Panc1 (cell line): Measurements from ENCODE around the gene MYRF. TPM values are rescaled to one million over a fixed set of nuclear protein-coding genes. Genes with fewer than 3 reads are reported as not detected.

Source experiments
- ATAC-seq: fragments of 200-7000 bp; cut with Tn5 transposase; 2 replicates; pipeline ENCODE4 v1.9.1; 2020; ENCODE audit warnings: mild to moderate bottlenecking, moderate library complexity
- BruUV-seq: library from RNA; stranded (reverse); fragments of 400-500 nt; replicated peaks from 2 replicates; lab custom pipeline; 2021; lab: Mats Ljungman, UMichigan
- CTCF ChIA-PET: fragments of 300-600 bp; sonication (Branson Sonifier 250); formaldehyde crosslinking; loops from one replicate; lab custom pipeline; 2022; ENCODE audit warnings: antibody characterized with exemption; lab: Charles Lee
- POLR2A ChIA-PET: fragments of 300-600 bp; sonication (Branson Sonifier 250); formaldehyde crosslinking; loops from one replicate; lab custom pipeline; 2022; ENCODE audit warnings: antibody characterized with exemption; lab: Charles Lee
- DNase-seq: peaks from one replicate; pipeline ENCODE4 v3.0.0-alpha.2; 2010; ENCODE audit warnings: low read depth, low spot score
- H3K27ac ChIP-seq: 2 replicates; pipeline ENCODE4 v1.5.1; 2011; ENCODE audit warnings: mild to moderate bottlenecking, low read length, inconsistent platforms
- H3K27me3 ChIP-seq: fragments of 200-500 bp; sonication (Bioruptor generic); 2 replicates; pipeline ENCODE4 v1.6.0; 2014; ENCODE audit warnings: low read length, inconsistent platforms; ENCODE audit not compliant: control insufficient read depth, insufficient read depth
- H3K36me3 ChIP-seq: fragments of 200-500 bp; sonication (Bioruptor generic); 2 replicates; pipeline ENCODE4 v1.5.1; 2014; ENCODE audit warnings: inconsistent platforms, mild to moderate bottlenecking, low read length, moderate library complexity; ENCODE audit not compliant: control insufficient read depth, insufficient read depth
- H3K4me1 ChIP-seq: 2 replicates; pipeline ENCODE4 v1.5.1; 2011; ENCODE audit warnings: inconsistent platforms, mild to moderate bottlenecking, low read length, moderate library complexity; ENCODE audit not compliant: control insufficient read depth, insufficient read depth
- H3K4me3 ChIP-seq, 2 experiments: 2 replicates each; pipeline ENCODE4 v1.5.1; 2011 to 2012; ENCODE audit warnings: low read depth in 2 of 2, low read length in 2 of 2, mild to moderate bottlenecking in 2 of 2, inconsistent platforms in 1 of 2, moderate library complexity in 1 of 2
- H3K9me3 ChIP-seq: fragments of 200-500 bp; sonication (Bioruptor generic); 2 replicates; pipeline ENCODE4 v1.5.1; 2014; ENCODE audit warnings: low read depth, mild to moderate bottlenecking, inconsistent platforms, low read length, moderate library complexity; ENCODE audit not compliant: control insufficient read depth, insufficient read depth
- POLR2AphosphoS5 ChIP-seq: IDR thresholded peaks from 2 replicates; pipeline ENCODE4 v1.6.1; 2012; ENCODE audit warnings: mild to moderate bottlenecking, low read depth, low read length, moderate library complexity
- SIN3A ChIP-seq: IDR thresholded peaks from 2 replicates; pipeline ENCODE4 v1.6.1; 2012; ENCODE audit warnings: low read depth, mild to moderate bottlenecking, low read length, moderate library complexity, borderline replicate concordance; ENCODE audit not compliant: insufficient read depth
- TCF7L2 ChIP-seq: IDR thresholded peaks from 2 replicates; pipeline ENCODE4 v1.6.1; 2011; ENCODE audit warnings: mild to moderate bottlenecking, low read depth, low read length, inconsistent platforms
- in situ Hi-C: cut with HindIII; loops from 2 replicates; pipeline ENCODE4 v1.10.0; 2016; ENCODE audit warnings: low sequenced_read_pairs, low pct_unique_long_range_greater_than_20kb
- intact Hi-C: fragments of 100-400 bp; cut with micrococcal nuclease; formaldehyde crosslinking; loops from one replicate; pipeline ENCODE4 v1.10.0; 2022; ENCODE audit not compliant: unreplicated experiment
- total RNA-seq: library from RNA; stranded (reverse); gene quantifications from one replicate; pipeline ENCODE4 v1.2.1, GENCODE V29; 2021; ENCODE audit not compliant: unreplicated experiment
- TF ChIP-seq, protein P1 (sequence below): fragments of 450-650 bp; IDR thresholded peaks from 2 replicates; pipeline ENCODE4 v1.5.1; 2017; ENCODE audit warnings: mild to moderate bottlenecking
- TF ChIP-seq, protein P2 (sequence below), 2 experiments: IDR thresholded peaks; 2 replicates each; pipeline ENCODE4 v1.6.1; 2011 to 2012; ENCODE audit warnings: low read depth in 2 of 2, control low read depth in 1 of 2, low read length in 1 of 2, mild to moderate bottlenecking in 1 of 2, moderate library complexity in 1 of 2; ENCODE audit not compliant: insufficient read depth in 1 of 2

Gene MYRF
- total RNA-seq, 1 experiment from 2014 or later, result 2.8 TPM

DNA sequence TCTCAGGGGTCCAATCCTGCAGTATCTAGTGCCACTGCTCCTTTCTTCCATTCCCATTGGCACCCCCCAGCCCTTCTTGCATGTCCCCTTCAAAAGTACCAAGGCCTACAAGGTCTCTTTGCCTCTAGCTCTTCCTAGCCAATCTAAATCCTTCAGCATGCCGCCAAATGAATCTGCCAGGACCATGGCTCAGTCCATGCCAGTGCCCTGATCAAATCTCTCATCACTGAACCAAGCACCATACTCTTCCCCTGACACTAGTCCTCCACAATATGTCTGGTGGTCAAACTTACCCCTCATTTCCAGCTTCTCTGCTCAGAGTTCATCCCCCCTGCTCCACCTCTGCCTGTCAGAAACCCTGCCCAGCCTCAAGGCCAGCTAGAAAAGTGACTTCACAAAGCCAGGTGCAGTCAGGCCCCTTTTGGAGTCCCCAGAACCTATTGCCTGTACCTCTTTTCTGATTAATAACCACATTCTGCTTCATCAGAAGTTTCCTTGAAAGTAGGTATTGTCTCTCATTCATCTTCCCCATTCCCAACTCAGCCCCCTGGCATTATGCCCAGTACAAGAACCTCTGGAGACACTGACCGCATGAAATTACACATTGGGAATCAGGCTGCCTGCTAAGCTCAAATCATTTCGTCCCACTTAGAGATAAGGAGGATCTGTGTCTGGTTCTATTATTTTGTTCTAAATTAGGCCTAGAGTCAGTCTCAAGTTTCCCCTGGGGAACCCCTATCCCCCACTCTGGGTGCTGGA is 51.6 kb downstream of the MYRF start:
- Histone ChIP-seq H3K4me3 (no peak overlapping the region), H3K4me1 (0 out of 2 replicates have a peak, but pooled peaks cover 4% of the 10 kb centered on the region), H3K27ac (no peak overlapping the region), H3K9me3 (no peaks in the 10 kb centered on the region), H3K27me3 (no peaks in the 10 kb centered on the region), H3K36me3 (peaks cover 12% of the 10 kb centered on the region)
- TF ChIP-seq TCF7L2 (no peak), SIN3A (no peak), POLR2AphosphoS5 (no peak)
- TF ChIP-seq, protein P1, sequence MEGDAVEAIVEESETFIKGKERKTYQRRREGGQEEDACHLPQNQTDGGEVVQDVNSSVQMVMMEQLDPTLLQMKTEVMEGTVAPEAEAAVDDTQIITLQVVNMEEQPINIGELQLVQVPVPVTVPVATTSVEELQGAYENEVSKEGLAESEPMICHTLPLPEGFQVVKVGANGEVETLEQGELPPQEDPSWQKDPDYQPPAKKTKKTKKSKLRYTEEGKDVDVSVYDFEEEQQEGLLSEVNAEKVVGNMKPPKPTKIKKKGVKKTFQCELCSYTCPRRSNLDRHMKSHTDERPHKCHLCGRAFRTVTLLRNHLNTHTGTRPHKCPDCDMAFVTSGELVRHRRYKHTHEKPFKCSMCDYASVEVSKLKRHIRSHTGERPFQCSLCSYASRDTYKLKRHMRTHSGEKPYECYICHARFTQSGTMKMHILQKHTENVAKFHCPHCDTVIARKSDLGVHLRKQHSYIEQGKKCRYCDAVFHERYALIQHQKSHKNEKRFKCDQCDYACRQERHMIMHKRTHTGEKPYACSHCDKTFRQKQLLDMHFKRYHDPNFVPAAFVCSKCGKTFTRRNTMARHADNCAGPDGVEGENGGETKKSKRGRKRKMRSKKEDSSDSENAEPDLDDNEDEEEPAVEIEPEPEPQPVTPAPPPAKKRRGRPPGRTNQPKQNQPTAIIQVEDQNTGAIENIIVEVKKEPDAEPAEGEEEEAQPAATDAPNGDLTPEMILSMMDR, result no peak
- TF ChIP-seq, protein P2, sequence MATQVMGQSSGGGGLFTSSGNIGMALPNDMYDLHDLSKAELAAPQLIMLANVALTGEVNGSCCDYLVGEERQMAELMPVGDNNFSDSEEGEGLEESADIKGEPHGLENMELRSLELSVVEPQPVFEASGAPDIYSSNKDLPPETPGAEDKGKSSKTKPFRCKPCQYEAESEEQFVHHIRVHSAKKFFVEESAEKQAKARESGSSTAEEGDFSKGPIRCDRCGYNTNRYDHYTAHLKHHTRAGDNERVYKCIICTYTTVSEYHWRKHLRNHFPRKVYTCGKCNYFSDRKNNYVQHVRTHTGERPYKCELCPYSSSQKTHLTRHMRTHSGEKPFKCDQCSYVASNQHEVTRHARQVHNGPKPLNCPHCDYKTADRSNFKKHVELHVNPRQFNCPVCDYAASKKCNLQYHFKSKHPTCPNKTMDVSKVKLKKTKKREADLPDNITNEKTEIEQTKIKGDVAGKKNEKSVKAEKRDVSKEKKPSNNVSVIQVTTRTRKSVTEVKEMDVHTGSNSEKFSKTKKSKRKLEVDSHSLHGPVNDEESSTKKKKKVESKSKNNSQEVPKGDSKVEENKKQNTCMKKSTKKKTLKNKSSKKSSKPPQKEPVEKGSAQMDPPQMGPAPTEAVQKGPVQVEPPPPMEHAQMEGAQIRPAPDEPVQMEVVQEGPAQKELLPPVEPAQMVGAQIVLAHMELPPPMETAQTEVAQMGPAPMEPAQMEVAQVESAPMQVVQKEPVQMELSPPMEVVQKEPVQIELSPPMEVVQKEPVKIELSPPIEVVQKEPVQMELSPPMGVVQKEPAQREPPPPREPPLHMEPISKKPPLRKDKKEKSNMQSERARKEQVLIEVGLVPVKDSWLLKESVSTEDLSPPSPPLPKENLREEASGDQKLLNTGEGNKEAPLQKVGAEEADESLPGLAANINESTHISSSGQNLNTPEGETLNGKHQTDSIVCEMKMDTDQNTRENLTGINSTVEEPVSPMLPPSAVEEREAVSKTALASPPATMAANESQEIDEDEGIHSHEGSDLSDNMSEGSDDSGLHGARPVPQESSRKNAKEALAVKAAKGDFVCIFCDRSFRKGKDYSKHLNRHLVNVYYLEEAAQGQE (IDR thresholded peaks at IDR 0.05; ENCODE audit: insufficient read depth in 1 of 2, low read depth in 2 of 2, low read length in 1 of 2), result no peak
- no peak for ATAC-seq
- BruUV-seq, result no TSS peak
- in situ Hi-C loops (no loop called here), intact Hi-C loops (no loop called here)
- ChIA-PET POLR2A (no interaction called here), CTCF (no interaction called here)
- no peak for DNase-seq

DNA sequence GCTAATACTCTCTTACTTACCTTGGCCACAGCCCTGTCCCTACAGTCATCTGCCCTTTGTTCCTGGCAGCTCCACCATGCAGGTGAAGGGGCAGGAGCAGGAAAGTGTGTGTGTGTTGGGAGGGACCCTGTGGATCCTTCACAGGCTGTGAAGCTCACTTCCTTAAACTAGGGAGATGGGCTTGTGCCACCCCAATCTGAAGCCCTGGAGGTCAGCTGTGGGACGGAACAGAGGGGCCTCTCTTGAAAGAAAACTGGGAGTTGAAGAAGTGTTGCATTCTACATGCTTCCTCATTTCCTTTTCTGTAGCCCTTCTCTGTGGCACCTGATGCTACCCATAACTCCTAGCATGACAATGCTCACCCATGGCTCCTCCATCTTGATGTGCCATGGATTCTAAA is 52.7 kb downstream of the MYRF start:
- intact Hi-C loops (no loop called here), in situ Hi-C loops (no loop called here)
- H3K4me3 ChIP-seq, result no peak overlapping the region
- H3K27ac ChIP-seq, result no peak overlapping the region
- H3K27me3 ChIP-seq, result no peaks in the 10 kb centered on the region
- TF ChIP-seq, protein P1, result no peak
- TF ChIP-seq SIN3A (no peak), POLR2AphosphoS5 (no peak), TCF7L2 (no peak)
- TF ChIP-seq, protein P2 (IDR thresholded peaks at IDR 0.05; ENCODE audit: insufficient read depth in 1 of 2, low read depth in 2 of 2, low read length in 1 of 2), result no peak
- no peak for ATAC-seq
- H3K36me3 ChIP-seq, result peaks cover 13% of the 10 kb centered on the region
- CTCF ChIA-PET, result interaction anchor here (1.4 kb wide), 1 partner anchor 8 kb away, joined by 8 read pairs; no protein-coding TSS in a partner anchor
- no peaks in the 10 kb centered on the region for H3K9me3 ChIP-seq
- DNase-seq, result no peak
- POLR2A ChIA-PET, result no interaction called here
- H3K4me1 ChIP-seq, result no peaks in the 10 kb centered on the region
- BruUV-seq, result no TSS peak
